Kidney (tissue), 14 donors: Measurements from ENCODE around the gene DR1. TPM values are rescaled to one million over a fixed set of nuclear protein-coding genes. Genes with fewer than 3 reads are reported as not detected.

Source experiments
- DNase-seq, 5 donors: peaks; one replicate each; pipeline ENCODE4 v3.0.0-alpha.2; 2013 to 2020
- FAIRE-seq: peaks from 2 replicates; lab custom pipeline; 2012; peaks lifted over from hg19 to GRCh38; lab: Jason Lieb, UNC
- H3K27ac ChIP-seq, 2 donors: one replicate each; pipeline ENCODE4 v1.7.0; 2013; ENCODE audit warnings: low read depth in 2 of 2, low read length in 2 of 2, inconsistent platforms in 1 of 2
- H3K27me3 ChIP-seq: one replicate; pipeline ENCODE4 v1.7.1; 2013; ENCODE audit warnings: low read length, inconsistent platforms; ENCODE audit not compliant: control insufficient read depth, insufficient read depth
- H3K36me3 ChIP-seq, 3 donors: one replicate each; pipeline versions ENCODE4 v1.7.0 to v1.7.1; 2013; ENCODE audit warnings: low read length in 3 of 3, control low read depth in 1 of 3, inconsistent platforms in 1 of 3; ENCODE audit not compliant: insufficient read depth in 3 of 3, control insufficient read depth in 2 of 3
- H3K4me1 ChIP-seq, 3 donors: one replicate each; pipeline versions ENCODE4 v1.7.0 to v1.7.1; 2013; ENCODE audit warnings: low read length in 3 of 3, inconsistent platforms in 1 of 3, low read depth in 1 of 3; ENCODE audit not compliant: control insufficient read depth in 2 of 3, insufficient read depth in 2 of 3
- H3K4me3 ChIP-seq, 3 donors: one replicate each; pipeline versions ENCODE4 v1.7.0 to v1.8.1; 2013; ENCODE audit warnings: low read length in 3 of 3, control low read depth in 1 of 3, inconsistent platforms in 1 of 3
- H3K9ac ChIP-seq, 3 donors: one replicate each; pipeline versions ENCODE4 v1.7.0 to v1.7.1; 2013; ENCODE audit warnings: low read length in 3 of 3, control low read depth in 1 of 3, inconsistent platforms in 1 of 3
- H3K9me3 ChIP-seq, 3 donors: one replicate each; pipeline versions ENCODE4 v1.7.0 to v1.7.1; 2013; ENCODE audit warnings: low read length in 3 of 3, control low read depth in 1 of 3, inconsistent platforms in 1 of 3; ENCODE audit not compliant: control insufficient read depth in 2 of 3, insufficient read depth in 1 of 3
- intact Hi-C: fragments of 100-400 bp; cut with DNase I; formaldehyde crosslinking; loops from one replicate; pipeline ENCODE4 v1.11.1; 2022
- polyA plus RNA-seq: library from polyadenylated mRNA; stranded (reverse); fragments of 350-450 nt; fragmentation: Illumina TruSeq; extraction: RNeasy Lipid Tissue Mini Kit (QIAGEN cat#74804); gene quantifications from one replicate; pipeline ENCODE4 v1.2.3, GENCODE V29; 2014; ENCODE audit warnings: low read depth, low replicate concordance; ENCODE audit not compliant: insufficient read depth
- total RNA-seq: library from RNA; stranded (reverse); fragmentation: NEBNext Ultra II Directional; extraction: Animal tissue kit (Norgen Biotek cat#: 25700); gene quantifications from one replicate; pipeline ENCODE4 v1.2.1, GENCODE V29; 2021
- TF ChIP-seq, protein P1 (sequence below): IDR thresholded peaks from 3 replicates; pipeline ENCODE4 v1.5.1; 2012; ENCODE audit warnings: mild to moderate bottlenecking, moderate library complexity, borderline replicate concordance; ENCODE audit not compliant: insufficient read depth; ENCODE audit errors: extremely low read depth
- donor health status: control.
- donor health status: control.
- donor health status: control.
- donor health status: control.
- donor health status: control.
- donor health status: DM: yes; HTN: yes; CAD: no.
- donor health status: Normal renal cell carcinoma (clear cell type).

Gene DR1
- total and polyA plus RNA-seq, 2 donors from 2014 or later = 15.6 to 49.8 TPM

DNA sequence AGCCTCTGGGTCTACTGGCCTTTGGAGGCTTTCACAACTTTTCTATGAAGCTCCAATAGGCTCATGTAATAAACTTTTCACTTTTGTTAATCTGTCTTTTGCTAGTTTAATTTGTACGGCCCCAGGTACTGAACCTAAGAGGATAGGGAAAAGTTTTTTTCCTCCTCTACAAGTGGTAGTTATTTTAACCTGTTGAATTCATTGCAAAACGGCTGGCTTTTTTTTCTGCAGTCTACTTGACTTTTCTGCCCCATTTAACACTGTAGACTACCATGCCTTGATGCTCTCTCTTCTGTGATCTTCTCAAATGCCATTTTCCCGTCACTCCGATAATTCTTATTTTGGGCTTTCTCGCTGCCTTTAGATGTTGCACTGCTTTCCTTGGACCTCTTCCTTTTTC is 43.6 kb upstream of the DR1 start:
- Histone ChIP-seq H3K27ac (no peak overlapping the region), H3K9ac (no peak overlapping the region), H3K4me3 (no peak overlapping the region), H3K36me3 (no peaks in the 10 kb centered on the region), H3K4me1 (no peaks in the 10 kb centered on the region), H3K9me3 (no peaks in the 10 kb centered on the region), H3K27me3 (no peaks in the 10 kb centered on the region)
- TF ChIP-seq, protein P1, sequence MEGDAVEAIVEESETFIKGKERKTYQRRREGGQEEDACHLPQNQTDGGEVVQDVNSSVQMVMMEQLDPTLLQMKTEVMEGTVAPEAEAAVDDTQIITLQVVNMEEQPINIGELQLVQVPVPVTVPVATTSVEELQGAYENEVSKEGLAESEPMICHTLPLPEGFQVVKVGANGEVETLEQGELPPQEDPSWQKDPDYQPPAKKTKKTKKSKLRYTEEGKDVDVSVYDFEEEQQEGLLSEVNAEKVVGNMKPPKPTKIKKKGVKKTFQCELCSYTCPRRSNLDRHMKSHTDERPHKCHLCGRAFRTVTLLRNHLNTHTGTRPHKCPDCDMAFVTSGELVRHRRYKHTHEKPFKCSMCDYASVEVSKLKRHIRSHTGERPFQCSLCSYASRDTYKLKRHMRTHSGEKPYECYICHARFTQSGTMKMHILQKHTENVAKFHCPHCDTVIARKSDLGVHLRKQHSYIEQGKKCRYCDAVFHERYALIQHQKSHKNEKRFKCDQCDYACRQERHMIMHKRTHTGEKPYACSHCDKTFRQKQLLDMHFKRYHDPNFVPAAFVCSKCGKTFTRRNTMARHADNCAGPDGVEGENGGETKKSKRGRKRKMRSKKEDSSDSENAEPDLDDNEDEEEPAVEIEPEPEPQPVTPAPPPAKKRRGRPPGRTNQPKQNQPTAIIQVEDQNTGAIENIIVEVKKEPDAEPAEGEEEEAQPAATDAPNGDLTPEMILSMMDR = no peak
- intact Hi-C loops = no loop called here
- FAIRE-seq (no peak), DNase-seq (no peak)

DNA sequence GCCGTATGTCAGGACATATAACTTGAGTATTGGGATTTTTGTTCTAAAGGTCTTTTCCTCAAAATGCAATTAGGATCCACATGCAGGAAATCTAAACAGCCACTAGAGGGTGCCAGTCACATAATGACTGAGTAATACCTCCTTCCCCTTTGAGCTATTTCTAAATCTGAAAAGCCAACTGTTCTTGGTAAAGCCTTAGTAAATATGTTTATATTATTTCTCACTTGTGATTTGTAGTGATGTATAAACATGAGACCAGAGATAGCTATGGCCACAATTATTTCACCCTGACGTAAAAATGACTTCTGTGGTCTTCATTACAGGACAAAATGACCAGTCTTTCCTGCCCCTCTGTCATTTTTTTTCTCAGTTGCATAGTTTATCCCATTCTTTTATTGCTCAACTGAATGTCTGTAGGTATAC is 41.0 kb upstream of the DR1 start:
- Histone ChIP-seq H3K27ac (no peak overlapping the region), H3K9ac (no peak overlapping the region), H3K4me3 (no peak overlapping the region), H3K9me3 (no peaks in the 10 kb centered on the region), H3K36me3 (no peaks in the 10 kb centered on the region), H3K4me1 (no peaks in the 10 kb centered on the region), H3K27me3 (no peaks in the 10 kb centered on the region)
- TF ChIP-seq, protein P1 = peak; percentile 91
- DNase-seq = peak in 2 of 5 donors; percentile 58 to 77
- peak; percentile 93 for FAIRE-seq
- intact Hi-C loops = no loop called here

DNA sequence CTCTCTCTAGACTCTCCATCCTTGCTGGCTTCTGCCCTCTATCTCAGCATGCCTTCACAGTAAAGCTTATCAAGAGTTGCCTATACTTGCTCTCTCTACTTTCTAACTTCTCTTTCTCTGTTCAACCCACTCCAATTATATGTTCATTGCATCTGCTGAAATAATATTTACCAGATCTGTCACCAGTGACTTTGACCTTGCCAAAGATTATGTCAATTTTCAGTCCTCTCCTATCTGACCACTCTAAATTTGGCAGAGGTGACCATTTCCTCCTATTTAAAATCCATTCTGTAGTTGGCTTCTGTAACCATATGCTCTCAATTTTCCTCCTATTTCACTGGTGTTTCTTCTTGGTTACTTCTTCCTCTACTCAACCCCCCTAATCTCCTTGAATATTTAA is 38.8 kb upstream of the DR1 start:
- Histone ChIP-seq H3K9ac (no peak overlapping the region), H3K4me3 (no peak overlapping the region), H3K9me3 (no peaks in the 10 kb centered on the region), H3K27ac (no peak overlapping the region), H3K27me3 (no peaks in the 10 kb centered on the region), H3K36me3 (no peaks in the 10 kb centered on the region), H3K4me1 (no peaks in the 10 kb centered on the region)
- DNase-seq (no peak), FAIRE-seq (no peak)
- TF ChIP-seq, protein P1 = no peak
- intact Hi-C loops = no loop called here

DNA sequence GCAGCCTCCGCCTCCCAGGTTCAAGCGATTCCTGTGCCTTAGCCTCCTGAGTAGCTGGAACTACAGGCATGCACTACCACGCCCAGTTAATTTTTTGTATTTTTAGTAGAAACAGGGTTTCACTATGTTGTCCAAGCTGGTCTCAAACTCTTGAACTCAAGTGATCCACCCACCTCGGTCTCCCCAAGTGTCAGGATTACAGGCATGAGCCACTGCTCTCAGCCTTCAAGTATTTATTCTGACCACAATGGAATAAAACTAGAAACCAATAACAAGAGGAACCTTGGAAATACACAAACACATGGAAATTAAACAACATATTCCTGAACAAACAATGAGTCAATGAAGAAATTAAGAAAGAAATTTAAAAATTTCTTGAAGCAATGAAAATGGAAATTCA is 32.7 kb upstream of the DR1 start:
- H3K9me3 ChIP-seq = no peaks in the 10 kb centered on the region
- H3K9ac ChIP-seq = no peak overlapping the region
- no peak overlapping the region for H3K27ac ChIP-seq
- H3K4me1 ChIP-seq = no peaks in the 10 kb centered on the region
- H3K36me3 ChIP-seq = no peaks in the 10 kb centered on the region
- DNase-seq (no peak), FAIRE-seq (no peak)
- intact Hi-C loops = no loop called here
- TF ChIP-seq, protein P1 = no peak
- no peak overlapping the region for H3K4me3 ChIP-seq
- H3K27me3 ChIP-seq = no peaks in the 10 kb centered on the region
